ENCODE data around the gene NEXN. TPM values are rescaled to one million over a fixed set of nuclear protein-coding genes. Genes with fewer than 3 reads are reported as not detected.

NEXN gene
- total RNA-seq, 2 experiments from 2014 or later: 2.4 to 2.8 TPM

- ChIA-PET POLR2A (interaction anchor here (0.6 kb wide), 1 partner anchor 117 kb away, joined by 3 read pairs; no protein-coding TSS in a partner anchor), CTCF (no interaction called here)
- no peaks in the 10 kb centered on the region for H3K9me3 Mint-ChIP-seq
- DNase-seq: no peak
- peaks cover 2% of the 10 kb centered on the region for H3K4me1 Mint-ChIP-seq (ENCODE audit: low read depth)
- H3K36me3 Mint-ChIP-seq (ENCODE audit: low read depth): no peaks in the 10 kb centered on the region
- intact Hi-C loops (cut with micrococcal nuclease): no loop called here
- peaks cover 7% of the 10 kb centered on the region for H3K27me3 Mint-ChIP-seq
- no peak overlapping the region for H3K4me3 Mint-ChIP-seq
- TF ChIP-seq CTCF (IDR thresholded peaks at IDR 0.05): no peak
- H3K27ac Mint-ChIP-seq: no peak overlapping the region
- ATAC-seq: no peak
Observed at GRCh38 chr1:77882411-77882810, 6.0 kb upstream of the NEXN start.

GRCh38 chr1:77888781-77889642, 588 bp downstream of the NEXN start:
- no peaks in the 10 kb centered on the region for H3K9me3 Mint-ChIP-seq
- peaks cover 14% of the 10 kb centered on the region for H3K27me3 Mint-ChIP-seq
- intact Hi-C loops (cut with micrococcal nuclease): no loop called here
- DNase-seq: peak; percentile 40
- no peaks in the 10 kb centered on the region for H3K36me3 Mint-ChIP-seq (ENCODE audit: low read depth)
- H3K4me3 Mint-ChIP-seq: peak overlapping the region; percentile 70
- ChIA-PET POLR2A (no interaction called here), CTCF (interaction anchor here (0.8 kb wide), 1 partner anchor 11 kb away, joined by 3 read pairs; no protein-coding TSS in a partner anchor)
- H3K27ac Mint-ChIP-seq: no peak overlapping the region
- TF ChIP-seq CTCF (IDR thresholded peaks at IDR 0.05): no peak
- peak; percentile 80 for ATAC-seq
- peaks cover 7% of the 10 kb centered on the region for H3K4me1 Mint-ChIP-seq (ENCODE audit: low read depth)

GRCh38 chr1:77889671-77890070, 1.2 kb downstream of the NEXN start:
- DNase-seq: no peak
- Mint-ChIP-seq H3K9me3 (no peaks in the 10 kb centered on the region), H3K27ac (no peak overlapping the region), H3K36me3 (ENCODE audit: low read depth) (no peaks in the 10 kb centered on the region), H3K4me3 (peak overlapping the region; percentile 70), H3K4me1 (ENCODE audit: low read depth) (peaks cover 7% of the 10 kb centered on the region), H3K27me3 (peaks cover 14% of the 10 kb centered on the region)
- POLR2A ChIA-PET: no interaction called here
- intact Hi-C loops (cut with micrococcal nuclease): no loop called here
- no peak for ATAC-seq
- no peak for TF ChIP-seq CTCF (IDR thresholded peaks at IDR 0.05)
- CTCF ChIA-PET: interaction anchor here (0.8 kb wide), 1 partner anchor 11 kb away, joined by 3 read pairs; no protein-coding TSS in a partner anchor

GRCh38 chr1:77891200-77891599, 2.8 kb downstream of the NEXN start:
- peaks cover 7% of the 10 kb centered on the region for H3K4me1 Mint-ChIP-seq (ENCODE audit: low read depth)
- H3K4me3 Mint-ChIP-seq: no peak overlapping the region
- intact Hi-C loops (cut with micrococcal nuclease): no loop called here
- ChIA-PET POLR2A (no interaction called here), CTCF (no interaction called here)
- no peaks in the 10 kb centered on the region for H3K9me3 Mint-ChIP-seq
- H3K36me3 Mint-ChIP-seq (ENCODE audit: low read depth): no peaks in the 10 kb centered on the region
- H3K27ac Mint-ChIP-seq: no peak overlapping the region
- H3K27me3 Mint-ChIP-seq: peaks cover 11% of the 10 kb centered on the region
- DNase-seq (no peak), ATAC-seq (no peak)
- TF ChIP-seq CTCF (IDR thresholded peaks at IDR 0.05): no peak

- DNase-seq: no peak
- ChIA-PET POLR2A (no interaction called here), CTCF (interaction anchor here (0.8 to 1.6 kb wide), 8 partner anchors 10 to 123 kb away, joined by 3 to 4 read pairs (median 3); no protein-coding TSS in a partner anchor)
- Mint-ChIP-seq H3K27ac (no peak overlapping the region), H3K36me3 (ENCODE audit: low read depth) (no peaks in the 10 kb centered on the region), H3K9me3 (no peaks in the 10 kb centered on the region), H3K4me3 (no peak overlapping the region), H3K4me1 (ENCODE audit: low read depth) (no peaks in the 10 kb centered on the region), H3K27me3 (no peaks in the 10 kb centered on the region)
- ATAC-seq: no peak
- intact Hi-C loops (cut with micrococcal nuclease): no loop called here
- no peak for TF ChIP-seq CTCF (IDR thresholded peaks at IDR 0.05)
Observed at GRCh38 chr1:77899647-77900320, 11.4 kb downstream of the NEXN start.

Data from activated CD8-positive, alpha-beta T cell treated with anti-CD3 and anti-CD28 coated beads for 36 hours (primary cell).